Keratinocyte (primary cell): ENCODE data around the gene EXT2. TPM values are rescaled to one million over a fixed set of nuclear protein-coding genes. Genes with fewer than 3 reads are reported as not detected.

Experiments
- DNase-seq: peaks from one replicate; pipeline ENCODE4 v3.0.0-alpha.2; 2011; ENCODE audit warnings: low read depth, missing footprints, low spot score
- FAIRE-seq: peaks from 2 replicates; lab custom pipeline; 2011; peaks lifted over from hg19 to GRCh38; lab: Jason Lieb, UNC
- H2AFZ ChIP-seq: 2 replicates; pipeline ENCODE4 v1.6.0; 2012; ENCODE audit warnings: low read length, control low read depth, inconsistent platforms; ENCODE audit not compliant: control insufficient read depth
- H3K27ac ChIP-seq: 2 replicates; pipeline ENCODE4 v1.5.1; 2011; ENCODE audit warnings: low read length; ENCODE audit not compliant: control insufficient read depth, insufficient read depth
- H3K27me3 ChIP-seq: 3 replicates; pipeline ENCODE4 v1.6.0; 2011; ENCODE audit warnings: low read length; ENCODE audit not compliant: control insufficient read depth, insufficient read depth; ENCODE audit errors: extremely low read depth
- H3K36me3 ChIP-seq, 2 experiments: 2 replicates in 1 of 2; 3 replicates in 1 of 2; pipeline ENCODE4 v1.5.1; 2011; ENCODE audit warnings: low read length in 2 of 2, mild to moderate bottlenecking in 1 of 2; ENCODE audit not compliant: control insufficient read depth in 2 of 2, insufficient read depth in 2 of 2; ENCODE audit errors: extremely low read depth in 1 of 2
- H3K4me1 ChIP-seq: 3 replicates; pipeline ENCODE4 v1.5.1; 2011; ENCODE audit warnings: low read length; ENCODE audit not compliant: control insufficient read depth, insufficient read depth; ENCODE audit errors: extremely low read depth
- H3K4me2 ChIP-seq: 3 replicates; pipeline ENCODE4 v1.6.0; 2011; ENCODE audit warnings: low read depth, low read length; ENCODE audit not compliant: control insufficient read depth, insufficient read depth; ENCODE audit errors: extremely low read depth
- H3K4me3 ChIP-seq, 3 experiments: fragments of 200-600 bp in 1 of 3; sonication (generic) in 1 of 3; 2 replicates in 2 of 3; 3 replicates in 1 of 3; pipeline ENCODE4 v1.5.1; 2011 to 2016; ENCODE audit warnings: low read length in 3 of 3, mild to moderate bottlenecking in 3 of 3, control low read depth in 2 of 3, inconsistent platforms in 1 of 3, low read depth in 1 of 3, mixed read lengths in 1 of 3, mixed run types in 1 of 3, moderate library complexity in 1 of 3; ENCODE audit not compliant: control insufficient read depth in 2 of 3, insufficient read depth in 2 of 3; ENCODE audit errors: extremely low read depth in 1 of 3
- H3K79me2 ChIP-seq: 2 replicates; pipeline ENCODE4 v1.6.0; 2012; ENCODE audit warnings: low read length; ENCODE audit not compliant: control insufficient read depth, insufficient read depth
- H3K9ac ChIP-seq: 3 replicates; pipeline ENCODE4 v1.6.0; 2011; ENCODE audit warnings: low read length; ENCODE audit not compliant: control insufficient read depth, insufficient read depth; ENCODE audit errors: extremely low read depth
- H3K9me1 ChIP-seq: 3 replicates; pipeline ENCODE4 v1.6.0; 2011; ENCODE audit warnings: low read length; ENCODE audit not compliant: control insufficient read depth, insufficient read depth; ENCODE audit errors: extremely low read depth
- H3K9me3 ChIP-seq: 2 replicates; pipeline ENCODE4 v1.5.1; 2012; ENCODE audit warnings: low read depth, low read length; ENCODE audit not compliant: control insufficient read depth
- H4K20me1 ChIP-seq: 3 replicates; pipeline ENCODE4 v1.6.0; 2011; ENCODE audit warnings: low read length; ENCODE audit not compliant: control insufficient read depth, insufficient read depth; ENCODE audit errors: extremely low read depth
- CTCF ChIP-seq, 3 experiments: IDR thresholded peaks in 1 of 3; conservative IDR thresholded peaks in 1 of 3; optimal IDR thresholded peaks in 1 of 3; 2 replicates in 2 of 3; 3 replicates in 1 of 3; pipeline versions ENCODE3 to v1.5.1; 2011; ENCODE audit warnings: low read length in 3 of 3, mild to moderate bottlenecking in 3 of 3, moderate library complexity in 2 of 3, control low read depth in 1 of 3, inconsistent platforms in 1 of 3; ENCODE audit not compliant: insufficient read depth in 2 of 3; ENCODE audit errors: extremely low read depth in 1 of 3
- EZH2 ChIP-seq: IDR thresholded peaks from one replicate; pipeline ENCODE4 v1.6.1; 2012; ENCODE audit warnings: inconsistent platforms, mild to moderate bottlenecking, low read length, moderate library complexity
- dilution Hi-C: fragments of 300-500 bp; cut with MboI; formaldehyde crosslinking; loops from one replicate; pipeline ENCODE4 v1.7.0; 2020; ENCODE audit warnings: low sequenced_read_pairs; ENCODE audit not compliant: extremely low pct_ligation_motif_present
- polyA plus RNA-seq, 5 experiments: library from polyadenylated mRNA; depleted of rRNA in 3 of 5; stranded (reverse) in 3 of 5; stranded (forward) in 1 of 5; unstranded in 1 of 5; fragments of >200 nt; gene quantifications; 1 replicate in 1 of 5; 2 replicates in 3 of 5; 3 replicates in 1 of 5; pipeline versions ENCODE4 v1.2.1 to v1.2.3, GENCODE V29; 2011 to 2012; ENCODE audit warnings: missing spikeins in 2 of 5, low read depth in 1 of 5, low replicate concordance in 1 of 5

EXT2 gene
- polyA plus RNA-seq, 1 donor (not counting 4 experiments of a cell fraction or from before 2014, with no cell fraction given) = 148 TPM

GRCh38 chr11:44229624-44230023 is 134.1 kb downstream of the EXT2 start:
- Histone ChIP-seq H3K4me1 (peaks cover 6% of the 10 kb centered on the region), H3K4me3 (no peak overlapping the region), H3K36me3 (peaks cover 5 to 6% of the 10 kb centered on the region in 2 experiments), H3K9me1 (no peaks in the 10 kb centered on the region), H4K20me1 (no peaks in the 10 kb centered on the region), H3K4me2 (no peak overlapping the region), H2AFZ (no peak overlapping the region), H3K9me3 (no peaks in the 10 kb centered on the region), H3K27ac (no peak overlapping the region), H3K9ac (no peak overlapping the region), H3K79me2 (no peaks in the 10 kb centered on the region), H3K27me3 (no peaks in the 10 kb centered on the region)
- no peak for FAIRE-seq
- dilution Hi-C loops = no loop called here
- no peak for TF ChIP-seq CTCF (optimal IDR thresholded peaks at IDR 0.05 in 1 of 3, IDR thresholded peaks at IDR 0.05 in 1 of 3, conservative IDR thresholded peaks at IDR 0.05 in 1 of 3; ENCODE audit: extremely low read depth in 1 of 3, insufficient read depth in 2 of 3, low read length in 3 of 3)
- no peak for TF ChIP-seq EZH2
- no peak for DNase-seq

- FAIRE-seq = no peak
- DNase-seq = no peak
- Histone ChIP-seq H3K36me3 (peaks cover 14% of the 10 kb centered on the region in 2 experiments), H3K4me3 (no peak overlapping the region), H3K9me1 (no peaks in the 10 kb centered on the region), H3K27me3 (no peaks in the 10 kb centered on the region), H3K27ac (no peak overlapping the region), H3K9me3 (no peaks in the 10 kb centered on the region), H4K20me1 (no peaks in the 10 kb centered on the region), H3K9ac (no peak overlapping the region), H3K4me1 (no peaks in the 10 kb centered on the region), H2AFZ (no peak overlapping the region), H3K4me2 (no peak overlapping the region), H3K79me2 (no peaks in the 10 kb centered on the region)
- dilution Hi-C loops = no loop called here
- TF ChIP-seq CTCF (optimal IDR thresholded peaks at IDR 0.05 in 1 of 3, IDR thresholded peaks at IDR 0.05 in 1 of 3, conservative IDR thresholded peaks at IDR 0.05 in 1 of 3; ENCODE audit: extremely low read depth in 1 of 3, insufficient read depth in 2 of 3, low read length in 3 of 3) = no peak
- no peak for TF ChIP-seq EZH2
These were observed 140.3 kb downstream of the EXT2 start for GRCh38 chr11:44235765-44236201.
